ENCODE measurements around the gene SRSF4.

GRCh38 chr1:29133861-29134694 lies 47.6 kb downstream of the SRSF4 start:
- TF ChIP-seq GATA2 (IDR thresholded peaks at IDR 0.05; ENCODE audit: low read depth, low read length) (no peak), GATA3 (IDR thresholded peaks at IDR 0.05; ENCODE audit: low read depth, low read length) (no peak)
